Activated gamma-delta T cell treated with anti-CD3 and anti-CD28 coated beads, Interleukin-2, amount 50 U/mL, for 16 hours (primary cell): ENCODE data around the gene CAPN3.

Experiments used
- DNase-seq: peaks from one replicate; pipeline ENCODE4 v3.0.0-alpha.2; 2020; ENCODE audit warnings: low read depth

The CAPN3 gene

GRCh38 chr15:42395838-42396237 lies 36.5 kb downstream of the CAPN3 start:
- no peak for DNase-seq

DNA sequence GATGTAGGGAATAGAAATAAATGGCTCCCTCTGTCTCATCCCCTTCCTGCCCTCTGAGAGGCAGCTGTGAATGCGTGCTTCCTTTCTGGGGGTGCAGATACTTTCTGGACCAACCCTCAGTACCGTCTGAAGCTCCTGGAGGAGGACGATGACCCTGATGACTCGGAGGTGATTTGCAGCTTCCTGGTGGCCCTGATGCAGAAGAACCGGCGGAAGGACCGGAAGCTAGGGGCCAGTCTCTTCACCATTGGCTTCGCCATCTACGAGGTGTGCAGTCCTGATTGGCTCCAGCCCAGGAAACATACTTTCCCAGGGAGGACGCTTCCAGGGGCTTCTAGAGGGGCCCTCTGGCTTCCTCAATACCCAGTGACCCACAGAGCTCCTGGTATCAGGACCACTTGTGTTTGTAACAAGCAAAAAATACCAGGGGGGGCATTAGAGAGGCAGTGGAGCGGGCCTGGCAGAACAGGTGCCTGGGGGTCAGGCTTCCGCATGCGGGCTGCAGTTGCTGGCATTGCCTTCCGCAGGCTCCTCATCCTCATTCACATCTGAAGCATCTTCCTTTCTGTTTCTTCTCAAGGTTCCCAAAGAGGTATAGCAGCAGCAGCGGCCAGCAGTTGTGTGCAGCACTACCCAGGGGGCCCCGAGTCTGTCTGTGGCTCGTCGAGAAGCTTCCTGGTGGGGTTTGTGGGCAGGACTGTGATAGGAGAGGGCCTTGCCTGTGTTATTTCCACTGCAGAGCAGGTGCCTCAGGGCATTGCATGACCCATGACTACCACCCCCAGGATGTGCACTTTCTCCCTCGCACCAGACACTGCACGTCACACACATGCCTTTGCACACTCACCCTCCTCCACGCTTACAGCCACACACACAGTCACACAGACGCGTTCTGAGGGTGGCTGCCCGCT lies 42.5 kb downstream of the CAPN3 start:
- DNase-seq, result no peak

GRCh38 chr15:42402455-42403205 lies 43.3 kb downstream of the CAPN3 start:
- DNase-seq, result no peak

GRCh38 chr15:42403389-42403788 lies 44.1 kb downstream of the CAPN3 start:
- no peak for DNase-seq

GRCh38 chr15:42404461-42405235 lies 45.3 kb downstream of the CAPN3 start:
- DNase-seq, result no peak

GRCh38 chr15:42405863-42406482 lies 46.7 kb downstream of the CAPN3 start:
- no peak for DNase-seq

DNA sequence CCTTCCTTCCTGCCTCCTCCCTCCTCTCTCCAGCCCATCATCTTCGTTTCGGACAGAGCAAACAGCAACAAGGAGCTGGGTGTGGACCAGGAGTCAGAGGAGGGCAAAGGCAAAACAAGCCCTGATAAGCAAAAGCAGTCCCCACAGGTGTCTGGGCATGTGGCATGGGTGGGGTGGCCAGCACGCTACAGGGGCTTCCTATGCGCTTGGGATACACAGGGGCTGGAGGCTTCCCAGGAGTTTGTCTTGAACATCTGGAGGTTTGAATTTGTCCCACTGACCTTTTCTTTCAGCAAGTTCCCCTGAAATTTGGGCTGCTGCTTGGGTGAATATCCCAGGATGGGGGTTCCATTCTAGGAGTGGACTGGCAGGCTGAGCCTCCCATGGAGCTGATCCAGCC lies 48.9 kb downstream of the CAPN3 start:
- no peak for DNase-seq

DNA sequence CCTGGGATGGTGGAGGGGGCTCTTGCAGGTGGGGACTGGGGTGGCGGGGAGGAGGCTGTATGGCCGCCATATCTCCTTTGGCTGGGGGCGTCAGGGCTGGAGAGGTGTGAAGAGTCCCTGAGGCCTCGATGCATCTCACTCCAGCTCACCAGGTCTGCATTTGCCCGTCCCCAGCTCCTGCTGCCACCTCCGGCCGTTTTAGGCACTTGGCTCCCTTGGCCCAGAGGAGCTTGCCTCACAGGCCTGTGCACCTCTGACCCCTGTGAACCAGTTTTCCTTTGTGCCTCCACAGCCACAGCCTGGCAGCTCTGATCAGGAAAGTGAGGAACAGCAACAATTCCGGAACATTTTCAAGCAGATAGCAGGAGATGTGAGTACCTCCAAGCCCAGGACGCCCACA lies 49.7 kb downstream of the CAPN3 start:
- DNase-seq, result no peak

GRCh38 chr15:42411884-42412283 lies 52.6 kb downstream of the CAPN3 start:
- no peak for DNase-seq

GRCh38 chr15:42413920-42414319 lies 54.6 kb downstream of the CAPN3 start:
- DNase-seq, result no peak

DNA sequence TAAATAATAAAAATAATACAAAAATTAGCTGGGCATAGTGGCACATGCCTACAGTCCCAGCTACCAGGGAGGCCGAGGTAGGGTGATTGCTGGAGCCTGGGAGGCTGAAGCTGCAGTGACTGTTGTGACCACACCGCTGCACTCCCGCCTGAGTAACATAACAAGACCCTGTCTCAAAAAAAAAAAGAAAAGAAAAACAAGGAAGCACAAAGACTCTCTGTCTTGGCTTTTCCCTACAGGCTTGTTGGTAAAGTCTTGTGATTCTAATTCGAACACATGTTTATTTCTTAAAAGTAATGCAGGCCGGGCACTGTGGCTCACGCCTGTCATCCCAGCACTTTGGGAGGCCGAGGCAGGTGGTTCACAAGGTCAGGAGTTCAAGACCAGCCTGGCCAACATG lies 60.1 kb downstream of the CAPN3 start:
- no peak for DNase-seq

DNA sequence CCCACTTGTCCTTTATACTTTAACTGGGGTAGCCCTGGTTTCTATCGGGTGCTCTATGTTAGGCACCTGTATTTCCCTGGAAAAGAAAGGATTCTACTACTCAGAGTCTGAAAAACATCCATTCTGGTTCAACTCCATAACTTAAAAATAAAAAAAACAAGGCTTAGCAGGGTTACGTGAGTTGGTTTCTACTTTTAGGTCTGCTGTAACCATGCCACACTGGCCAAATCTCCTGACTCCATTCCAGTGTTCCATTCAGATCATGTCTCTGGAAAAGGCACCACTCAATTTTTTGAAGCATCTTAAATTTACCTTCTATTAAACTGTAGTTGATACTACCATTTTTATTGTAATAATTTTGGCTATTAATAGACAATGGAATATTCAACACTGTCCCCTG lies 62.1 kb downstream of the CAPN3 start:
- no peak for DNase-seq

DNA sequence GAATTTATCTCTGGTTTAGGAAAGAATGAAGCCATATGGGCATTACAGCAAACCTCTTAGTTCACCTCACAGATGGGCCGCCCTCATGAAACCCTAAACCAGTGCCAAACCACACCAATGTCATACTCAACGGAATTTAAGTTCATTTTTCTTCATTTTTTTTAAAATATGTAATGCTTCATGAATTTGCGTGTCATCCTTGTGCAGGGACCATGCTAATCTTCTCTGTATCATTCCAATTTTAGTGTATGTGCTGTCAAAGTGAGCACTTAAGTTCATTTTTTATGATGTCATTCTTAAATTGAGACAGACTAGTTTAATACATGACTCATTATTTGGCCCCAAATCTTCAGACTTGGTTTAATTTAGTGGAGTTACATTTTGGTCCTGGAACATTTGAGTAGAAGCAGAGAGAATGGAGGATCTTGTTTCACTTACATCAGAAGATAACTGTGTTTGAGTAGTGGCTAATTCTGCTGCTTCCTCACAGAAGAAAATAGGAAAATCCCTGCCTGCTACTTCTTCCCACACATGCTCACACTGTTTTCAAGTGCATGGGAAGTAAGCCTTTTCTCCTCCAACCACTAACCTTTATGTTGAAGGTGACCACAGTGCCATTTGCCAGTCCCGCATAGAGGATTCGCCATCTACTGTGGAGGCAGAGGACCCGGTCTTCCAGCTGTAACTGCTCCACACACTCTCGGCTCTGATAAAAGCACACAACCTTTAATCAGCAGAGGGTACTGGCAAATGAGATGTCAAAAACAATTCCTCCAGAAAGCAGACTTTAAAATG lies 68.3 kb downstream of the CAPN3 start:
- no peak for DNase-seq

DNA sequence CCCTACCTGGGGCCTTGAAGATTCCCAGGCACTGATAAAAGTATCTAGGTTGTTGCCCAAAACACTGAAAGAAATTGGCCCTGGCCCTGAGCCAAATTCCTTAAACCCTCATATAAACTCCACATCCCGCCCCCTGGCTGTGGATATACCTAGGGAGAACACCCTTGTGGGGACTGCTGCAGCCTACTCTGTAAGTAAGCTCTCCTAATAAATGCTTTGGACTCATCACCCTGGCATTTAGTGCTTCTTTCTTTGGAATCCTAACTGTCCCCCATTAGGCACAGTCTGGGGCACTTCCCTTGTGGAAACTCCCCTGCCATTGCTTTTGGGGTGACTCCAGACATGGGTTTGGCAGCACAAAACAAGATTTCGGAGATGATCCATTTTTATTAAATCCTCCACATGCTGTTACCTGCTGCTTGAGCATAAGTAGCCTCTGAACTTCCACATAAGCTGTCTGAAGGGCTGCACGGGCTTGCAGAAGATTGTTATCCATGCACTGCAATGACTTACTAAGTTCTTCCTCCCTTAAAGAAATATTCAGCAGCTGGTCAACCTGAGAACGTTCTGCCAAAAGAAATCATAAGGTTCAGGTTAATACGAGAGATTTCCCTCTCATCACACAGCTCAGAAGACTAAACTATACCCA lies 85.2 kb downstream of the CAPN3 start:
- DNase-seq, result no peak

GRCh38 chr15:42445551-42445950 lies 86.2 kb downstream of the CAPN3 start:
- no peak for DNase-seq

GRCh38 chr15:42447599-42447998 lies 88.3 kb downstream of the CAPN3 start:
- no peak for DNase-seq

- DNase-seq, result no peak
Observed at GRCh38 chr15:42448281-42448680, 89.0 kb downstream of the CAPN3 start.

GRCh38 chr15:42449770-42450424 lies 90.6 kb downstream of the CAPN3 start:
- DNase-seq, result no peak

- no peak for DNase-seq
Observed at GRCh38 chr15:42450425-42450790, 91.1 kb downstream of the CAPN3 start.

GRCh38 chr15:42453826-42454225 lies 94.5 kb downstream of the CAPN3 start:
- DNase-seq, result no peak
